Spleen (tissue), 11 donors: ENCODE measurements around the gene RESP18. TPM values are rescaled to one million over a fixed set of nuclear protein-coding genes. Genes with fewer than 3 reads are reported as not detected.

Source experiments
- DNase-seq: peaks from one replicate; pipeline ENCODE4 v3.0.0-alpha.2; 2020
- H3K27ac ChIP-seq, 8 donors: fragments of 200-600 bp; sonication (generic) in 7 of 8; 1 replicate in 4 of 8; 2 replicates in 4 of 8; pipeline versions ENCODE4 v1.5.0 to v1.8.0; 2016 to 2021; ENCODE audit warnings: inconsistent platforms in 4 of 8, mild to moderate bottlenecking in 4 of 8, moderate library complexity in 1 of 8
- H3K27me3 ChIP-seq, 7 donors: fragments of 200-600 bp; sonication (generic) in 6 of 7; replicated peaks in 1 of 7; 1 replicate in 4 of 7; 2 replicates in 3 of 7; pipeline versions ENCODE4 v1.5.0 to v1.8.0; 2016 to 2021; ENCODE audit warnings: inconsistent platforms in 3 of 7, mild to moderate bottlenecking in 1 of 7
- H3K36me3 ChIP-seq, 6 donors: fragments of 200-600 bp; sonication (generic) in 5 of 6; 1 replicate in 4 of 6; 2 replicates in 2 of 6; pipeline versions ENCODE4 v1.5.0 to v1.8.0; 2016 to 2021; ENCODE audit warnings: inconsistent platforms in 2 of 6
- H3K4me1 ChIP-seq, 6 donors: fragments of 200-600 bp; sonication (generic) in 5 of 6; 1 replicate in 3 of 6; 2 replicates in 3 of 6; pipeline versions ENCODE4 v1.5.0 to v1.8.0; 2016 to 2021; ENCODE audit warnings: inconsistent platforms in 3 of 6
- H3K4me3 ChIP-seq, 8 donors: fragments of 200-600 bp; sonication (generic) in 7 of 8; 1 replicate in 4 of 8; 2 replicates in 4 of 8; pipeline versions ENCODE4 v1.5.0 to v1.8.0; 2016 to 2021; ENCODE audit warnings: inconsistent platforms in 4 of 8, mild to moderate bottlenecking in 4 of 8, moderate library complexity in 2 of 8
- H3K9me3 ChIP-seq, 8 donors: fragments of 200-600 bp; sonication (generic) in 7 of 8; 1 replicate in 4 of 8; 2 replicates in 4 of 8; pipeline versions ENCODE4 v1.5.0 to v1.8.0; 2016 to 2021; ENCODE audit warnings: inconsistent platforms in 4 of 8
- CTCF ChIP-seq, 11 experiments: fragments of 200-600 bp in 7 of 11; fragments of 450-650 bp in 4 of 11; sonication (generic) in 4 of 11; IDR thresholded peaks in 8 of 11; conservative IDR thresholded peaks in 3 of 11; 1 replicate in 7 of 11; 2 replicates in 4 of 11; pipeline versions ENCODE4 v1.4.0 to v1.8.0; 2016 to 2021; ENCODE audit warnings: antibody characterized with exemption in 11 of 11, inconsistent platforms in 4 of 11, mild to moderate bottlenecking in 1 of 11
- POLR2A ChIP-seq, 3 donors: fragments of 450-650 bp; IDR thresholded peaks; one replicate each; pipeline ENCODE4 v1.5.1; 2017; ENCODE audit warnings: antibody characterized with exemption in 3 of 3, mild to moderate bottlenecking in 1 of 3
- POLR2AphosphoS5 ChIP-seq, 3 donors: sonication (generic); formaldehyde crosslinking; IDR thresholded peaks; one replicate each; pipeline ENCODE4 v1.5.1; 2017; ENCODE audit warnings: antibody characterized with exemption in 3 of 3
- WGBS, 5 donors: extraction: QIAGEN DNeasy Blood & Tissue Kit in 3 of 5; methylation state at CpG; one replicate each; pipeline versions ENCODE4 v1.1.5 to v1.1.7; 2013 to 2018; 5-methylcytosine and 5-hydroxymethylcytosine counted together
- intact Hi-C: fragments of 100-400 bp; cut with DNase I; formaldehyde crosslinking; loops from one replicate; pipeline ENCODE4 v1.15.0; 2023; ENCODE audit warnings: low total_unique reads
- microRNA-seq, 3 donors: library from miRNA; unstranded; fragments of <30 nt; microRNA quantifications; one replicate each; pipeline versions ENCODE4 to v1.1.0, GENCODE V29; 2019 to 2020
- polyA plus RNA-seq, 3 donors: library from polyadenylated mRNA; stranded (reverse); fragments of 200-250 nt; gene quantifications; one replicate each; pipeline ENCODE4 v1.2.1, GENCODE V29; 2013
- small RNA-seq, 4 donors: library from RNA; depleted of rRNA; stranded (forward); fragments of <200 nt; gene quantifications; one replicate each; pipeline ENCODE3, GENCODE V24; 2016
- total RNA-seq, 7 donors: library from RNA; depleted of rRNA in 3 of 7; stranded (reverse); fragments of >200 nt in 3 of 7; fragmentation: NEBNext Ultra II Directional in 4 of 7; extraction: Animal tissue kit (Norgen Biotek cat#: 25700) in 4 of 7; gene quantifications; one replicate each; pipeline versions ENCODE4 v1.1.0 to v1.2.1, GENCODE V29; 2016 to 2021
- donor health status: healthy with polysubstance abuse.
- donor health status: DM: no; HTN: no; CAD: no; lungs with moderate emphysema.
- donor health status: DM: no; HTN: no; CAD: no.
- donor health status: Bipolar disorder and iron deficiency.
- donor health status: healthy.
- donor health status: DM: no; HTN: no; CAD: no.
- donor health status: DM: yes; HTN: yes; CAD: no.

RESP18 gene
- total and polyA plus RNA-seq, 10 donors: 0.83 TPM; not detected in 9

GRCh38 chr2:219278655-219279150 is 53.8 kb downstream of the RESP18 start:
- H3K36me3 ChIP-seq: peaks cover 0 to 34% (median 26%) of the 10 kb centered on the region in 6 donors
- intact Hi-C loops: loop anchor here (5.0 kb wide), 1 partner anchor 51 kb away; the partner anchor contains the start of genes ANKZF1 and ATG9A
- 5 to 9% (median 8%) methylated on average over 9 of the region's 9 CpGs for WGBS, 5 donors
- peaks cover 26 to 67% (median 41%) of the 10 kb centered on the region in 6 donors for H3K4me1 ChIP-seq
- H3K4me3 ChIP-seq: peak overlapping the region; percentile 16 to 78 (median 58)
- peak overlapping the region; percentile 94 to 99 (median 98) for H3K27ac ChIP-seq
- TF ChIP-seq POLR2A (IDR thresholded peaks at IDR 0.05) (no peak), CTCF (IDR thresholded peaks at IDR 0.05 in 8 of 11, conservative IDR thresholded peaks at IDR 0.05 in 3 of 11) (no peak), POLR2AphosphoS5 (IDR thresholded peaks at IDR 0.05) (no peak)
- no peaks in the 10 kb centered on the region for H3K9me3 ChIP-seq
- no peaks in the 10 kb centered on the region for H3K27me3 ChIP-seq
- DNase-seq: no peak

- intact Hi-C loops: loop anchor here (5.0 kb wide), 1 partner anchor 51 kb away; the partner anchor contains the start of genes ANKZF1 and ATG9A
- Histone ChIP-seq H3K36me3 (peaks cover 0 to 27% (median 19%) of the 10 kb centered on the region in 6 donors), H3K9me3 (no peaks in the 10 kb centered on the region), H3K27ac (peak overlapping the region; percentile 94 to 99 (median 98)), H3K4me1 (peaks cover 26 to 62% (median 41%) of the 10 kb centered on the region in 6 donors), H3K4me3 (peak overlapping the region in 6 of 8 donors; percentile 18 to 78 (median 28)), H3K27me3 (no peaks in the 10 kb centered on the region)
- peak; percentile 94 for DNase-seq
- WGBS, 5 donors: 20 to 23% (median 22%) methylated on average over 23 to 25 of the region's 25 CpGs
- TF ChIP-seq CTCF (IDR thresholded peaks at IDR 0.05 in 8 of 11, conservative IDR thresholded peaks at IDR 0.05 in 3 of 11) (peak; percentile 91 to 99 (median 98)), POLR2AphosphoS5 (IDR thresholded peaks at IDR 0.05) (peak; percentile 31 to 65 (median 55)), POLR2A (IDR thresholded peaks at IDR 0.05) (peak in 1 of 3 donors; percentile 14)
Observed at GRCh38 chr2:219277703-219278654, 54.6 kb downstream of the RESP18 start.

Small RNA genes within 50 kb of the gene (microRNA-seq; reads per million reads assigned to microRNA genes)
- 0 reads per million in 3 donors for gene MIR153-1

Small RNA genes within 50 kb of the gene (small RNA-seq; reads per million reads assigned to genes)
- 0 reads per million in 4 donors for gene AC053503.3
- gene MIR153-1: 0 to 0.35 (median 0.06) reads per million in 4 donors

Other genes starting within 250 kb of the RESP18 start
- 10 to 100 TPM; 13.3 to 25.9 (median 16.6) TPM for gene NHEJ1, start 171.9 kb downstream of the RESP18 start, total RNA-seq
- gene NHEJ1, start 171.9 kb downstream of the RESP18 start, polyA plus RNA-seq: 1 to 10 TPM; 5.5 to 7.9 (median 7.8) TPM
- gene SLC23A3, start 162.7 kb downstream of the RESP18 start, total RNA-seq: 1 to 10 TPM; 1.5 to 5.0 (median 3.5) TPM
- 1 to 10 TPM; 1.2 to 2.2 (median 1.3) TPM for gene SLC23A3, start 162.7 kb downstream of the RESP18 start, polyA plus RNA-seq
- gene CNPPD1, start 155.8 kb downstream of the RESP18 start, total RNA-seq: 10 to 100 TPM; 51.3 to 80.8 (median 66.4) TPM
- 10 to 100 TPM; 53.5 to 65.2 (median 65.2) TPM for gene CNPPD1, start 155.8 kb downstream of the RESP18 start, polyA plus RNA-seq
- gene RETREG2, start 154.5 kb downstream of the RESP18 start, total RNA-seq: 100 to 1,000 TPM in 2 of 7 donors, 10 to 100 TPM in 5; 51.5 to 101 (median 76.3) TPM
- 10 to 100 TPM; 30.0 to 47.2 (median 32.8) TPM for gene RETREG2, start 154.5 kb downstream of the RESP18 start, polyA plus RNA-seq
- 10 to 100 TPM; 46.3 to 77.7 (median 49.8) TPM for gene ZFAND2B, start 126.0 kb downstream of the RESP18 start, total RNA-seq
- 10 to 100 TPM; 39.4 to 63.6 (median 55.0) TPM for gene ZFAND2B, start 126.0 kb downstream of the RESP18 start, polyA plus RNA-seq
- gene ABCB6, start 113.8 kb downstream of the RESP18 start, total RNA-seq: 10 to 100 TPM in 5 of 7 donors, 1 to 10 TPM in 2; 8.4 to 19.5 (median 11.4) TPM
- gene ABCB6, start 113.8 kb downstream of the RESP18 start, polyA plus RNA-seq: 10 to 100 TPM; 15.9 to 28.7 (median 28.0) TPM
- 10 to 100 TPM; 34.7 to 68.2 (median 47.2) TPM for gene ATG9A, start 103.1 kb downstream of the RESP18 start, total RNA-seq
- 10 to 100 TPM in 2 of 3 donors, 1 to 10 TPM in 1; 9.4 to 13.8 (median 12.6) TPM for gene ATG9A, start 103.1 kb downstream of the RESP18 start, polyA plus RNA-seq
- gene ANKZF1, start 102.9 kb downstream of the RESP18 start, total RNA-seq: 100 to 1,000 TPM in 1 of 7 donors, 10 to 100 TPM in 6; 68.3 to 141 (median 74.0) TPM
- gene ANKZF1, start 102.9 kb downstream of the RESP18 start, polyA plus RNA-seq: 10 to 100 TPM; 30.5 to 70.2 (median 54.7) TPM
- 1 to 10 TPM; 2.3 to 9.6 (median 8.9) TPM for gene GLB1L, start 87.3 kb downstream of the RESP18 start, total RNA-seq
- gene GLB1L, start 87.3 kb downstream of the RESP18 start, polyA plus RNA-seq: 1 to 10 TPM; 3.0 to 4.1 (median 3.6) TPM
- gene STK16, start 87.3 kb downstream of the RESP18 start, total RNA-seq: 10 to 100 TPM; 17.0 to 30.5 (median 22.8) TPM
- gene STK16, start 87.3 kb downstream of the RESP18 start, polyA plus RNA-seq: 10 to 100 TPM; 33.6 to 47.6 (median 44.2) TPM
- not detected for gene TUBA4B, start 79.5 kb downstream of the RESP18 start, total RNA-seq
- not detected for gene TUBA4B, start 79.5 kb downstream of the RESP18 start, polyA plus RNA-seq
- 100 to 1,000 TPM in 1 of 7 donors, 10 to 100 TPM in 6; 60.2 to 120 (median 73.4) TPM for gene TUBA4A, start 78.8 kb downstream of the RESP18 start, total RNA-seq
- gene TUBA4A, start 78.8 kb downstream of the RESP18 start, polyA plus RNA-seq: 10 to 100 TPM; 70.6 to 89.2 (median 73.4) TPM
- 10 to 100 TPM; 35.0 to 64.4 (median 54.0) TPM for gene DNAJB2, start 53.4 kb downstream of the RESP18 start, total RNA-seq
- 10 to 100 TPM; 31.4 to 67.2 (median 43.2) TPM for gene DNAJB2, start 53.4 kb downstream of the RESP18 start, polyA plus RNA-seq
- not detected for gene PTPRN, start 23.3 kb downstream of the RESP18 start, total RNA-seq
- gene PTPRN, start 23.3 kb downstream of the RESP18 start, polyA plus RNA-seq: under 1 TPM in 2 of 3 donors, not detected in 1; 0.06 to 0.12 TPM
- 10 to 100 TPM; 46.7 to 65.8 (median 59.2) TPM for gene DNPEP, start 55.2 kb upstream of the RESP18 start, total RNA-seq
- 10 to 100 TPM; 74.4 to 92.8 (median 91.7) TPM for gene DNPEP, start 55.2 kb upstream of the RESP18 start, polyA plus RNA-seq
- 10 to 100 TPM in 3 of 7 donors, 1 to 10 TPM in 4; 4.3 to 18.1 (median 8.3) TPM for gene DES, start 85.6 kb upstream of the RESP18 start, total RNA-seq
- gene DES, start 85.6 kb upstream of the RESP18 start, polyA plus RNA-seq: 10 to 100 TPM; 10.8 to 24.7 (median 14.1) TPM
- 1 to 10 TPM in 6 of 7 donors, under 1 TPM in 1; 0.74 to 4.5 (median 2.3) TPM for gene SPEG, start 102.1 kb upstream of the RESP18 start, total RNA-seq
- 1 to 10 TPM; 4.4 to 8.2 (median 4.9) TPM for gene SPEG, start 102.1 kb upstream of the RESP18 start, polyA plus RNA-seq
- 10 to 100 TPM; 21.2 to 45.5 (median 29.4) TPM for gene GMPPA, start 166.1 kb upstream of the RESP18 start, total RNA-seq
- gene GMPPA, start 166.1 kb upstream of the RESP18 start, polyA plus RNA-seq: 10 to 100 TPM; 27.4 to 43.3 (median 39.3) TPM
- under 1 TPM in 1 of 7 donors, not detected in 6; 0.32 TPM for gene ASIC4, start 181.7 kb upstream of the RESP18 start, total RNA-seq
- gene ASIC4, start 181.7 kb upstream of the RESP18 start, polyA plus RNA-seq: under 1 TPM; 0.04 to 0.06 (median 0.05) TPM
- 10 to 100 TPM in 6 of 7 donors, 1 to 10 TPM in 1; 8.9 to 26.2 (median 15.4) TPM for gene CHPF, start 211.1 kb upstream of the RESP18 start, total RNA-seq
- gene CHPF, start 211.1 kb upstream of the RESP18 start, polyA plus RNA-seq: 1 to 10 TPM; 2.8 to 8.9 (median 4.8) TPM
- 1 to 10 TPM in 5 of 7 donors, under 1 TPM in 2; 0.39 to 2.8 (median 1.1) TPM for gene TMEM198, start 211.3 kb upstream of the RESP18 start, total RNA-seq
- gene TMEM198, start 211.3 kb upstream of the RESP18 start, polyA plus RNA-seq: 1 to 10 TPM; 1.1 to 2.1 (median 1.5) TPM
- gene OBSL1, start 238.8 kb upstream of the RESP18 start, total RNA-seq: 10 to 100 TPM; 26.7 to 51.6 (median 31.1) TPM
- gene OBSL1, start 238.8 kb upstream of the RESP18 start, polyA plus RNA-seq: 10 to 100 TPM; 15.9 to 32.0 (median 27.6) TPM
- under 1 TPM in 1 of 7 donors, not detected in 6; 0.46 TPM for gene INHA, start 239.6 kb upstream of the RESP18 start, total RNA-seq
- gene INHA, start 239.6 kb upstream of the RESP18 start, polyA plus RNA-seq: under 1 TPM; 0.08 to 0.46 (median 0.16) TPM